ENCODE measurements around the gene TLE4. TPM values are rescaled to one million over a fixed set of nuclear protein-coding genes. Genes with fewer than 3 reads are reported as not detected.
A peak's percentile ranks its signal among the peaks of the same experiment; 100 is the strongest.

Gene TLE4
- polyA plus RNA-seq, 3 donors = 21.0 to 107 (median 21.7) TPM

DNA sequence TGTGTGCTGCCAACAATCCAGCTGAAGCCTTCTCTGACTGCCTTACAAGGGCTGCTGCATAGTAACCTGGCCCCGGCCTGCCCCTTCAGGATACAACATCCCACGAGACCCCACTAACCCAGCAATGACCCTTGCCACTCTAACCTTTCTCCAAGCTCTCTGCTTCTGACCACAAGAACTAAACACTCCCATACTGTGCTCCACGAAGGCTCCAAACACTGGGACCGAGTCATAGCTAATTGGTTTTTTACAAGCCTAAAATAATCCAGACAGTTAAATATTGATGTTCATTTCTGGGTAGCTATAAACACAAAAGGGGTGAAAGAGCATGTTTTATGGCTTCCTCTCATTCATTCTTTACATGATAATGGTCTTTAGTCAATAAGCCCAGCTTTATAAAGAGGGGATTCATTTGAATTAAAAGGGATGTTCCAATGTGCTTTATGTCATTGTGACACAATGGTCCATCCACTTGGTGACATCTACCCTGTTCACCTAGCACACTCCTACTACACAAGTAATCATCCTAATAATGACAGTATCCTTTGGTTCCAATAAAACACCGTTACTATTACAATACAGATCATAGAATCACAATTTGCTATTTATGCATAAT, 16.2 kb upstream of the TLE4 start:
- H3K4me1 Mint-ChIP-seq = no peaks in the 10 kb centered on the region
- intact Hi-C loops (cut with micrococcal nuclease) = no loop called here
- no peak overlapping the region for H3K4me3 Mint-ChIP-seq

DNA sequence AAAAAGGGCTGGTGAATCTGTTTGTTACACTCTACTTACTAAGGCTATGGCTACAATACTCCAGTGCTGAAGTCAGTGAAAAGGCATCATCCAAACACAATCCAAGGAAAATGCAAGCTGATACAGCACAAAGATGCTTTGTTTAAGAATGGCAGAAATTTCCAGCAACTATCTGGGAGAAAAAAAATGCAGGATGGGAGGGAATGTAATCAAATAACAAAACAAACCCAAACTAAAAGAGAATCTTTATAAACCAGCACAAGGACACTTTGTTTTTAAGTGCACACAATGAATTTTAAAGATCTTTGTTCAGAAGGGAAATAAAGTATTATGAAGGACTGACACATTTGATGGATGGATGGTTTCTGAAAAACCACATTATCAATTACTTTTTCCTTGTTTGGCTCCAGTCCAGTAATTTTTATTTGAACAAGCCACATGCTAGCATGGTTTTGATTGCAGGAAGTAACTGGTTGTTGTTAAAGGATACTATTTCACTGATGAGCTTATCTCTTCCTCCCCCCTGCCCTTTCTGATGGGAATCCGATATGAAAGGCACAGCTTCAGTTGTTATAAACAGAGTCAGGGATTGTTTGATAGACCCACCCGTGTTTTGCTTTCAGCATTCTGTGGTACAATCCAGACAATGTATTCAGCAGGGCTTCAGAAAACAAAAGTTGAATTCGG, 12.1 kb upstream of the TLE4 start:
- 0% methylated on average over 1 of the region's 3 CpGs for WGBS (ENCODE audit: insufficient coverage)
- TF ChIP-seq, protein P1, sequence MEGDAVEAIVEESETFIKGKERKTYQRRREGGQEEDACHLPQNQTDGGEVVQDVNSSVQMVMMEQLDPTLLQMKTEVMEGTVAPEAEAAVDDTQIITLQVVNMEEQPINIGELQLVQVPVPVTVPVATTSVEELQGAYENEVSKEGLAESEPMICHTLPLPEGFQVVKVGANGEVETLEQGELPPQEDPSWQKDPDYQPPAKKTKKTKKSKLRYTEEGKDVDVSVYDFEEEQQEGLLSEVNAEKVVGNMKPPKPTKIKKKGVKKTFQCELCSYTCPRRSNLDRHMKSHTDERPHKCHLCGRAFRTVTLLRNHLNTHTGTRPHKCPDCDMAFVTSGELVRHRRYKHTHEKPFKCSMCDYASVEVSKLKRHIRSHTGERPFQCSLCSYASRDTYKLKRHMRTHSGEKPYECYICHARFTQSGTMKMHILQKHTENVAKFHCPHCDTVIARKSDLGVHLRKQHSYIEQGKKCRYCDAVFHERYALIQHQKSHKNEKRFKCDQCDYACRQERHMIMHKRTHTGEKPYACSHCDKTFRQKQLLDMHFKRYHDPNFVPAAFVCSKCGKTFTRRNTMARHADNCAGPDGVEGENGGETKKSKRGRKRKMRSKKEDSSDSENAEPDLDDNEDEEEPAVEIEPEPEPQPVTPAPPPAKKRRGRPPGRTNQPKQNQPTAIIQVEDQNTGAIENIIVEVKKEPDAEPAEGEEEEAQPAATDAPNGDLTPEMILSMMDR (IDR thresholded peaks at IDR 0.05) = no peak
- no peak overlapping the region for H3K4me2 ChIP-seq (replicated peaks; ENCODE audit: extremely low read depth, low read length, poor library complexity, severe bottlenecking)
- H3K4me1 ChIP-seq (ENCODE audit: control insufficient read depth in 1 of 2, insufficient read depth in 2 of 2, low read length in 2 of 2) = no peaks in the 10 kb centered on the region
- peaks cover 0 to 4% (median 2%) of the 10 kb centered on the region in 7 donors for H3K9me3 Mint-ChIP-seq
- H3K36me3 ChIP-seq (replicated peaks in 1 of 2; ENCODE audit: control insufficient read depth in 1 of 2, insufficient read depth in 2 of 2, low read length in 2 of 2) = no peaks in the 10 kb centered on the region
- no peaks in the 10 kb centered on the region for H3K4me1 Mint-ChIP-seq
- H3K9ac ChIP-seq (ENCODE audit: insufficient read depth, low read length, poor library complexity, severe bottlenecking) = no peak overlapping the region
- no peak for DNase-seq
- H3K4me3 ChIP-seq (replicated peaks in 1 of 3; ENCODE audit: low read depth in 2 of 3, low read length in 3 of 3) = no peak overlapping the region
- intact Hi-C loops (cut with micrococcal nuclease) = loop anchor here in 1 of 2 donors (10.0 kb wide), 1 partner anchor 425 kb away; no protein-coding TSS in a partner anchor
- H3K4me3 Mint-ChIP-seq = no peak overlapping the region
- H3K27ac Mint-ChIP-seq = no peak overlapping the region
- no peaks in the 10 kb centered on the region for H4K20me1 ChIP-seq (ENCODE audit: insufficient read depth, low read length)
- H3K27me3 Mint-ChIP-seq (ENCODE audit: low read depth in 3 of 3) = peaks cover 0 to 4% (median 3%) of the 10 kb centered on the region in 3 donors
- H3K27me3 ChIP-seq (ENCODE audit: control insufficient read depth in 2 of 2, insufficient read depth in 2 of 2, low read length in 2 of 2) = no peaks in the 10 kb centered on the region
- H3K27ac ChIP-seq (ENCODE audit: low read depth in 1 of 2, low read length in 2 of 2) = no peak overlapping the region
- H3K9me3 ChIP-seq (replicated peaks in 1 of 2; ENCODE audit: control insufficient read depth in 1 of 2, insufficient read depth in 1 of 2, low read length in 2 of 2) = no peaks in the 10 kb centered on the region
- peak overlapping the region; percentile 29 for H2AFZ ChIP-seq (ENCODE audit: insufficient read depth, low read depth, low read length, poor library complexity, severe bottlenecking)
- H3K36me3 Mint-ChIP-seq = no peaks in the 10 kb centered on the region
- no peaks in the 10 kb centered on the region for H3K79me2 ChIP-seq (ENCODE audit: insufficient read depth, low read length)

More for the DNA sequence above, 16.2 kb upstream of the TLE4 start:
- Mint-ChIP-seq H3K27ac (no peak overlapping the region), H3K36me3 (no peaks in the 10 kb centered on the region), H3K27me3 (ENCODE audit: low read depth in 3 of 3) (peaks cover 0 to 3% (median 0%) of the 10 kb centered on the region in 3 donors), H3K9me3 (peaks cover 0 to 5% (median 2%) of the 10 kb centered on the region in 7 donors)
- DNase-seq = no peak
- TF ChIP-seq, protein P1 (IDR thresholded peaks at IDR 0.05) = no peak
- no peak overlapping the region for H3K9ac ChIP-seq (ENCODE audit: insufficient read depth, low read length, poor library complexity, severe bottlenecking)
- H3K27me3 ChIP-seq (ENCODE audit: control insufficient read depth in 2 of 2, insufficient read depth in 2 of 2, low read length in 2 of 2) = no peaks in the 10 kb centered on the region
- H2AFZ ChIP-seq (ENCODE audit: insufficient read depth, low read depth, low read length, poor library complexity, severe bottlenecking) = no peak overlapping the region
- no peak overlapping the region for H3K4me3 ChIP-seq (replicated peaks in 1 of 3; ENCODE audit: low read depth in 2 of 3, low read length in 3 of 3)
- H3K4me2 ChIP-seq (replicated peaks; ENCODE audit: extremely low read depth, low read length, poor library complexity, severe bottlenecking) = no peak overlapping the region
- H3K36me3 ChIP-seq (replicated peaks in 1 of 2; ENCODE audit: control insufficient read depth in 1 of 2, insufficient read depth in 2 of 2, low read length in 2 of 2) = no peaks in the 10 kb centered on the region
- no peaks in the 10 kb centered on the region for H3K79me2 ChIP-seq (ENCODE audit: insufficient read depth, low read length)
- WGBS (ENCODE audit: insufficient coverage) = 96% methylated on average over 2 of the region's 5 CpGs
- no peaks in the 10 kb centered on the region for H3K9me3 ChIP-seq (replicated peaks in 1 of 2; ENCODE audit: control insufficient read depth in 1 of 2, insufficient read depth in 1 of 2, low read length in 2 of 2)
- no peaks in the 10 kb centered on the region for H3K4me1 ChIP-seq (ENCODE audit: control insufficient read depth in 1 of 2, insufficient read depth in 2 of 2, low read length in 2 of 2)
- no peaks in the 10 kb centered on the region for H4K20me1 ChIP-seq (ENCODE audit: insufficient read depth, low read length)
- no peak overlapping the region for H3K27ac ChIP-seq (ENCODE audit: low read depth in 1 of 2, low read length in 2 of 2)

All from CD14-positive monocyte (primary cell).